GM12891 (cell line): ENCODE measurements around the gene STPG1.

ENCODE experiments used
- DNase-seq: peaks from one replicate; pipeline ENCODE4 v3.0.0; 2011; ENCODE audit warnings: low spot score; ENCODE audit not compliant: insufficient read length
- FAIRE-seq: peaks from 2 replicates; lab custom pipeline; 2011; peaks lifted over from hg19 to GRCh38; lab: Jason Lieb, UNC
- PAX5 ChIP-seq: IDR thresholded peaks from 2 replicates; pipeline ENCODE4 v1.6.1; 2011; ENCODE audit warnings: low read length, moderate library complexity, mild to moderate bottlenecking; ENCODE audit not compliant: insufficient read depth, severe bottlenecking
- POLR2A ChIP-seq: IDR thresholded peaks from 2 replicates; pipeline ENCODE4 v1.6.1; 2011; ENCODE audit warnings: low read depth, low read length, control low read depth
- POLR2AphosphoS5 ChIP-seq: IDR thresholded peaks from 2 replicates; pipeline ENCODE4 v1.6.1; 2011; ENCODE audit warnings: low read depth, low read length, control low read depth
- POU2F2 ChIP-seq: IDR thresholded peaks from 2 replicates; pipeline ENCODE4 v1.6.1; 2011; ENCODE audit warnings: low read depth, mild to moderate bottlenecking, control low read depth, low read length, moderate library complexity
- SPI1 ChIP-seq: IDR thresholded peaks from 2 replicates; pipeline ENCODE4 v1.6.1; 2011; ENCODE audit warnings: low read depth, low read length, control low read depth
- TAF1 ChIP-seq: IDR thresholded peaks from 2 replicates; pipeline ENCODE4 v1.6.1; 2011; ENCODE audit warnings: low read depth, low read length, control low read depth

Gene STPG1

DNA sequence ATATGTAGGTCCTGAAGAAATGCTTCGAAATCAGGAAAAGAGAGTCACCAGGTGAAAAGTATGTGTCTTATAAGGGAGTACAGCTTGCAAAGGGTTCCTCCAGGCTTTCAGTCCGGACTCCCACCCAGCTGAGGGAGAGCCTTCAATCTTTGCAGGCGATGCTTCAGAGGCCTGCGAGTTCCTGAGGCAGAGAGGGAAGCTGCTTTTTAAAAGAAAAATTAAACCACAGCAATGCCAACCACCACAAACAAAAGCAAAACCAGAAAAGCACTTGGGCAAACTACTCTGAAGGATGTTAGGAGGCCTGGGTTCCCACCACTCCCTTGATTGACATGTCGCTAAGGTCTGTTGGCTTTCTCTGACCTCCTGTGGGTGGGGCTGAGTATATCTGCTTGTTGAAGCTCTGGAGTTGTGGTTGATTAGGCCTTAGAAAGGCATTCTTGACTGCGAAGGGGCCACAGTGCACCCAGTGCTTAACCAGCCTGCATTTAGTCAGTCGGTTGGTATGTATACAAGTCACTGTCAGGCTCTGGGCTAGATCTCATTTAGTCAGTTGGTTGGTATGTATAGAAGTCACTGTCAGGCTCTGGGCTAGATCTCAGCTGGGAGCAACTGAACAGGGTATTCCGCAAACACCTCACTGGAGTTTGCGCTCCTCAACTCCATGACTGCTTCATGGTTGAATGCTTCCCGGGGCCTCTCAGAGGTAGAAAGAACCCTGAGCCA, 3.2 kb upstream of the STPG1 start:
- DNase-seq = peak; percentile 41
- TF ChIP-seq POLR2A = no peak
- TF ChIP-seq PAX5 = peak; percentile 46
- FAIRE-seq = peak; percentile 79

DNA sequence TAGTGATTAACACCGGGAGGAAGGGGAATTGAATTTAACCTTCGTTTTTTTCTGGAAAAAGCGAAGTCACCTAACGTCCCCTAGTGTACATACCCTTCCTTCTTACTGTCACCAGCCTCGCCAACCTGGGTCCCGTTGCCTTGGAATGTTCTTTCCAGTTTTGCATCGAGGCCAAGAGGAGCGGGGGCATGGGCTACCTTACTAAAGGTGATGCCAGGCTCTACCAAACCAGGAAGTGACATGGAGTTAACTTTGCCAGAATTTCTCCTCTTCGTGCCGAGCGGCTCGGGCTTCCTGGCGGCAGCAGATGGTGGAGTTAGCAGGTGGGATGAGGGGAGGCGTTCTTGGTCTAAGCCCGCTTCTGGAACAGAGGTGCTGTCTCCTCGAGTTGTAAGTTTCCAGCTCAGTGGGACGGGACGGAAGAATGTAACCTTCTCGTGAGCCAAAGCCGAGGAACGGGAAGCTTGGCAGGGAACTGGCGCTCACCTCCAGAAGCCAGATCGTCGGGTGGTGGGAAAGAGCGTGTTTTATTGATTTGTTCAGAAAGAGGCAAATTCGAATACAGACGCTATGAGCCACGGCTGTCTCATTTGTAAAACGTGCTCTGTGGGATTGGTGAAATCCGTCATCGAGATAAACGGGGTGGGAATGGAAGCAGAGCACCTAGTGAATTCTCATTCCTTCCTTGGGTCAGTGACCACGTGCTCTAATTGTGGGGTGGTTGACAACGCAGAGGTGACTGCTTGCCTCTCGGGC, 2.5 kb upstream of the STPG1 start:
- no peak for FAIRE-seq
- TF ChIP-seq SPI1 (0 out of 2 replicates have a peak, but pooled peaks have one; percentile 5), TAF1 (no peak), POLR2A (no peak)
- no peak for DNase-seq

DNA sequence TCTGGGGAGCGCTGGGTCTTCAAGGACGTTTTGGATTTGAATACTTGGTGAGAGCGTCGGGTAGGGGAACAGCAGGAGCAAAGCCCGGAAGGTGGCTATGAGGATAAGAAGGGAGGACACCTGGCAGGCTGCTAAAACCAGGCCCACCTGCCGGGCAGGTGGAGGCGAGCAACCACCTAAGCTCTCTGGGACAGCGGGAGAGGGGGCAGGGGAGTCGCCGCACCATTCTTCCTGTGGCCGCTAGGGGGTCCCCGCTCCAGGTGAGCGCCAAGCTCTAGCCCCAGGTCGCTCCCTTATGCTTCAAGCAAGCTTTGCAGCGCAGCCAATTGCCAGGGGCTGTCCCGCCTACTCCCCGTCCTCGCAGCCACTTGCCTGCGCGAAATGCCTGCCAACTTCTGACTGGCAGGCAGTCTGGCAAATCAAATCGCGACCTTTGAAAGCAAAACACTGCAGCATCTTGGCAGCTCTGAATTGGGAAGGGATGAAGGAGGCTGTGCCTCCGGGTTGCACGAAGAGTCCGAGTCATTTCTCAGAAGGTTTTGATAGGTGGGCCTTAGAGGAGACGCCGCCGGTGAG, 1.8 kb upstream of the STPG1 start, which contains the start of gene NIPAL3:
NIPAL3 (plus strand) TSS at position 469 of the 576 bp plus-strand sequence. CDS start 3,746 bp downstream, outside the sequence.
- TF ChIP-seq PAX5 (no peak), POU2F2 (no peak; the same call in 1 of the 2 replicates), POLR2AphosphoS5 (no peak), TAF1 (no peak), POLR2A (no peak), SPI1 (no peak)
- DNase-seq = peak; percentile 83
- peak; percentile 95 for FAIRE-seq

DNA sequence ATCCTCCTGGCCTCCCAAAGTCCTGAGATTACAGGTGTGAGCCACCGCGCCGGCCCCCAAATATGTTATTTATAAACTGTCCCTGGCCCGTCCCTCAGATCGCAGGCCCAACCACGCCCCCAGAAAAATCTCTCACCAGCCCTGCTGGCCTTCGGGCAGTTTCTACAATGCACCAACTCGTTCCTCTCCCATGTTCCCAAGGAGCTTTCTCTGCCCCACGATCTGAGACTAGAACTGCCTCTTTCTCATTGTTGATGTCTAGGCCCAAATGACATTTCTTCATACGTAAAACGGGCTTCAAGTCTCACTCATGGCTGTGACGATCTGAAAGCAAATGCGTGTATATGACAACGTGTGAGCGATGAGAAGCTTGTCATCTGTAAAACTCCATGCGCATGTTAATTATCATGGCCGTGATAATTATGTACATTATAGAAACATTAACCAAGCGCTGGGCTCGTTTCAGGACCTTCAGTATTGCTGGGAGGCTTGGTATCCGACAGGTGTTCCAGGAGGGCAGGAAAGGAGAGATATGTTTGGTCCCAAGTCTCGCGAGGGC, 1.3 kb upstream of the STPG1 start:
- FAIRE-seq = no peak
- no peak for TF ChIP-seq POLR2A
- no peak for TF ChIP-seq TAF1
- TF ChIP-seq SPI1 = no peak
- TF ChIP-seq POU2F2 = no peak
- TF ChIP-seq POLR2AphosphoS5 = no peak
- no peak for TF ChIP-seq PAX5

DNA sequence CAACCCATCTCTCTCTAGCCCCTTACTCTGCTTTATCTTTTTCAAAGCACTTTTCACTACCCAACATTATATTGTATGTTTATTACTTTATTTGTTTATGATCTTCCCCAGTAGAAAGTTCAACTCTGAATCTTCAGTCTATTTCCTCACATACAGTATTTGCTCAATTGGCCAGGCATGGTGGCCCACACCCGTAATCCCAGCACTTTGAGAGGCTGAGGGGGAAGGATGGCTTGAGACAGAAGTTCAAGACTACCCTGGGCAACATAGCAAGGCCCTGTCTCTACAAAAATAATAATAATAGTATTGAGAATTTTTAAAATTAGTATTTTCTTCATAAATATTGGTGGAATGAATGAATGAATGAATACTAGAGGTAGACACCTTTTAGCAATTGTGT, 1.2 kb downstream of the STPG1 start:
- FAIRE-seq = no peak
- TF ChIP-seq SPI1 (no peak), TAF1 (no peak), POLR2AphosphoS5 (no peak), PAX5 (no peak), POU2F2 (no peak), POLR2A (no peak)
- no peak for DNase-seq

More for the DNA sequence above, 1.3 kb upstream of the STPG1 start:
- no peak for DNase-seq

DNA sequence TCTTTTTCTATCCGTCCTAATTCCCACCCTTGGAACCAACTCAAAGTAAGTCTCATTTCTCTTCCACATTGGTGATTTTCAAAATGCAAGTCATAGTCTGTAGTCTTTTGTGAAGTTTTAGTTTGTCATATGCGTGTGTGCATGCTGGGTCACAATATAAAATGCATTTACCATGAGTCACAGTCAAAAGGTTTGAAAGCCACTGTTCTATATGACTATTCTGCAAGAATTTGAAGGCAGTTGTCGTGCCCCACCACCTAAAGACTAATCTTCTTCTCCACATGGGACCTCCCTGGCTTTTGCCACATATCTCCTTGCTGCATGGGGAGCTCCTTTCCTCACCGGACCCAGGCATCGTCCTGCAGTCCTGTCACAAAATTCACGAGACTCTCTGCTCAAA, 1.6 kb downstream of the STPG1 start:
- DNase-seq = no peak
- FAIRE-seq = no peak
- no peak for TF ChIP-seq POU2F2
- no peak for TF ChIP-seq POLR2AphosphoS5
- no peak for TF ChIP-seq SPI1
- no peak for TF ChIP-seq POLR2A
- TF ChIP-seq PAX5 = no peak
- TF ChIP-seq TAF1 = no peak

DNA sequence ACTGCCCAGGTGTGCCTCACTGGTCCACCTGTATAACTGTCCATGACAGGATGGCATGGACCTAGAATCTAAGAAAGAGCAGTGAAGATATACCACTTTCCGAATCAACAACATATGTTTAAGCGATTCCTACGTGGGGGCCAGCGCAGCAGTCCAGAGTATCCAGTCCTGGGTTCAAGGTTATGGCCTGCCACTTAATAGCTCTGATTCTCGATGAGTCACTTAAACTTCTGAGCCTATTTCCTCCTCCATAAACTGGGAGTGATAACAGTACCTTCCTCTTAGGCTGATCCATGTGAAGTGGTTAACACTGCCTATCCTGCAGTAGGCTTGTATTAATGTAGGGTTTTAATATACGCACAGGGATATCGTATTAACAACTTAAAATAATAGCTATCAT, 2.8 kb downstream of the STPG1 start:
- no peak for TF ChIP-seq POU2F2
- FAIRE-seq = no peak
- DNase-seq = no peak

DNA sequence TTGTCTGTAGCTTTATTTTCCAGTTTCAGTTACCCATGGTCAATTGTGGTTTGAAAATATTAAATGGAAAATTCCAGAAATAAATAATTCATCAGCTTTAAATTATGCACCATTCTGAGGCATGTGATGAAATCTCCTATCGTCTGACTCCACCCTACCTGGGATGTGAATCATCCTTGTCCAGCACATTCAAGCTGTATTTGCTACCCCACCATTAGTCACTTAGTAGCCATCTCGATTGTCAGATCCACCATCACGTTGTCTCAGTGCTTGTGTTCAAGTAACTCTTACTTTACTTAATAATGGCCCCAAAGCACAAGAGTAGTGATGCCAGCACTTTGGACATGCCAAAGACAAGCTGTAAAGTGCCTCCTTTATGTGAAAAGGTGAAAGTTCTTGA, 4.0 kb downstream of the STPG1 start:
- TF ChIP-seq POLR2A = no peak
- no peak for TF ChIP-seq PAX5
- TF ChIP-seq SPI1 = no peak
- no peak for TF ChIP-seq POU2F2
- no peak for TF ChIP-seq TAF1
- TF ChIP-seq POLR2AphosphoS5 = no peak
- DNase-seq = no peak

DNA sequence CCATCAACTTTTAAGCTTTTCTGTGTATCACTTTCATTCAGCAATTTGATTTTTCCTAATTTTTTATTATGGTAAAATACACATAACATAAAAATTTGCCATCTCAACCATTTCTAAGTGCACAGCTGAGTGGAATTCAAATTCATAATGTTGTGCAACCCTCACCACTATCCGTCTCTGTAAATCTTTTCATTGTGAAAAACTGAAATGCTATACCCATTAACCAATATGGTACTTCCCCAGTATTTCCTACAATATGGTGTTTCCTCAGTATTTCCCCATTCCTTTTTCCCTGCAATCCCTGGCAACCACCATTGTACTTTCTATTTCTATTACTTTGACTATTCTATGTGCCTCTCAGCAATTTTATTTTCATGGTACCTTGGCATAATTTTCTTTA, 6.8 kb downstream of the STPG1 start:
- no peak for TF ChIP-seq POU2F2
- no peak for TF ChIP-seq POLR2A
- TF ChIP-seq TAF1 = no peak
- TF ChIP-seq SPI1 = no peak
- no peak for TF ChIP-seq PAX5
- TF ChIP-seq POLR2AphosphoS5 = no peak
- DNase-seq = no peak
- FAIRE-seq = no peak

More for the DNA sequence above, 4.0 kb downstream of the STPG1 start:
- no peak for FAIRE-seq
